ENCODE measurements around the gene PIK3CA. TPM values are rescaled to one million over a fixed set of nuclear protein-coding genes. Genes with fewer than 3 reads are reported as not detected.

PIK3CA gene
- total and polyA plus RNA-seq, 2 experiments from 2014 or later, result 5.1 to 13.4 TPM

- peaks cover 2% of the 10 kb centered on the region; the same call in 1 of the 3 replicates for H3K4me1 Mint-ChIP-seq
- no peak overlapping the region for H3K27ac Mint-ChIP-seq
- H3K9me3 Mint-ChIP-seq, result peaks cover 16% of the 10 kb centered on the region
- ATAC-seq, result no peak
- no peak overlapping the region for H3K27ac ChIP-seq (ENCODE audit: low read depth)
- no peaks in the 10 kb centered on the region for H3K36me3 ChIP-seq (ENCODE audit: insufficient read depth)
- H3K4me3 Mint-ChIP-seq, result no peak overlapping the region
- H4K20me1 ChIP-seq (replicated peaks; ENCODE audit: insufficient read depth), result no peaks in the 10 kb centered on the region
- H3K27me3 ChIP-seq (ENCODE audit: insufficient read depth), result peaks cover 7% of the 10 kb centered on the region
- H3K4me2 ChIP-seq, result no peak overlapping the region
- DNase-seq (ENCODE audit: low spot score), result no peak
- peaks cover 16% of the 10 kb centered on the region for H3K36me3 Mint-ChIP-seq (ENCODE audit: low read depth)
- no peaks in the 10 kb centered on the region for H3F3A ChIP-seq (replicated peaks; ENCODE audit: low read depth)
- H3K27me3 Mint-ChIP-seq (ENCODE audit: insufficient read depth, low read depth, poor library complexity), result peaks cover 12% of the 10 kb centered on the region
- no peaks in the 10 kb centered on the region for H3K9me2 ChIP-seq (ENCODE audit: insufficient read depth)
- H3K79me2 ChIP-seq (replicated peaks; ENCODE audit: insufficient read depth), result no peaks in the 10 kb centered on the region
- H3K4me1 ChIP-seq (ENCODE audit: insufficient read depth), result no peaks in the 10 kb centered on the region
- TF ChIP-seq EZH2 (IDR thresholded peaks at IDR 0.05; ENCODE audit: low read depth, unreplicated experiment) (no peak), EZH2phosphoT487 (IDR thresholded peaks at IDR 0.05; ENCODE audit: unreplicated experiment) (no peak), JUNB (IDR thresholded peaks at IDR 0.05; ENCODE audit: unreplicated experiment) (no peak), ETS1 (IDR thresholded peaks at IDR 0.05) (no peak), NANOG (IDR thresholded peaks at IDR 0.05; ENCODE audit: borderline replicate concordance) (no peak), CREB1 (CRISPR knock-in tag; IDR thresholded peaks at IDR 0.05; ENCODE audit: low read depth) (no peak), ZNF331 (CRISPR knock-in tag; IDR thresholded peaks at IDR 0.05; ENCODE audit: low read depth) (no peak), ZNF462 (CRISPR knock-in tag; IDR thresholded peaks at IDR 0.05) (no peak), CTCF (conservative IDR thresholded peaks at IDR 0.05; ENCODE audit: low read depth in 2 of 2) (no peak)
- no peak overlapping the region for H3K4me3 ChIP-seq
- H2AFZ ChIP-seq, result no peak overlapping the region
Measured at GRCh38 chr3:179264449-179264848, 116.3 kb downstream of the PIK3CA start.
